ENCODE data around the gene PPFIBP2.

PPFIBP2 gene

GRCh38 chr11:7524462-7525235 lies 10.8 kb downstream of the PPFIBP2 start:
- in situ Hi-C loops (cut with MboI; ENCODE audit: low sequenced_read_pairs): no loop called here

- in situ Hi-C loops (cut with MboI; ENCODE audit: low sequenced_read_pairs): no loop called here
Measured at GRCh38 chr11:7525424-7525823, 11.6 kb downstream of the PPFIBP2 start.

DNA sequence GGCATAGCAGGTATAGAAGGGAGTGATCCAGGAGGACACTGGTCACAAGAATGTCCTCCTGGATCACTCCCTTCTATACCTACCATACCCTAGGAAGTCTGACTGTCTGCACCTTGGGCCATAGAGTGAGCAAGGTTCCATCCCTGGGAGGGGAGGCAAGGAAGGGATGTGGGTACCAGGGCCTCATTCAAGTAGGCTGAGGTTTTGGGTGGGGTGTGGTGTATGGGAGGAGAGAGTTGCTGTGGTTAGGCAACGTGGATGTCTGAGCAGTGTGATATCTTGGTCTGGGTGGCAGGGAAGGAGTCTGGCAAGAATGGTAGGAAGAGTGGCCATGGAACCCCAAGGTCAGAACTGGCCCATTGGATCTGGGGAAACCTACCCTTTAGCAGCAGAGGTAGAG lies 13.2 kb downstream of the PPFIBP2 start:
- in situ Hi-C loops (cut with MboI; ENCODE audit: low sequenced_read_pairs): no loop called here

GRCh38 chr11:7528514-7529049 lies 14.8 kb downstream of the PPFIBP2 start:
- in situ Hi-C loops (cut with MboI; ENCODE audit: low sequenced_read_pairs): no loop called here

DNA sequence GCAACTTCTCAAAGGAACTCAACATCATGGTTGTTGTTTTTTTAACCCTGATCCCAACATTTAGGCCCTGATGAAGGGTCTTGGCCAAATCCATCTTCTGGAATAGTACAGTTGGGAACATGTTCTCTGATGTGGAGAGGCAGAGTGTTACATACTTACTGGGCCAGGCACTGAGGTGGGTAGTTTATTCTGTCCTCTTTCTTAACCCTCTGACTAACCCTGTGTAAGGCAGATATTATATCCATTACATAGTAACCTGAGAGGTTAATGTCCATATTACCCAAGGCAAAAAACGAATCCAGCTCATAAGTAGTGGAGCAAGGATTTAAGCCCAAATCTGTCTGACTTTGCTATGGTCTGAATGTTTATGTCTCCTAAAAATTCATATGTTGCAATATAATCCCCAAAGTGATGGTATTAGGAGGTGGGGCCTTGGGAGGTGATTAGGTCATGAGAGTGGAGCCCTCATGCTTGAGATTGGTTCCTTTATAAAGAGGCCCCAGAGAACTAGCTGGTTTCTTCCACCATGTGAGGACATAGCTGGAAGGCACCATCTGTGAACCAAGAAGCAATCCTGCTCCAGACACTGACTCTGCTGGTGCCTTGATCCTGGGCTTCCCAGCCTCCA lies 16.3 kb downstream of the PPFIBP2 start:
- in situ Hi-C loops (cut with MboI; ENCODE audit: low sequenced_read_pairs): no loop called here

DNA sequence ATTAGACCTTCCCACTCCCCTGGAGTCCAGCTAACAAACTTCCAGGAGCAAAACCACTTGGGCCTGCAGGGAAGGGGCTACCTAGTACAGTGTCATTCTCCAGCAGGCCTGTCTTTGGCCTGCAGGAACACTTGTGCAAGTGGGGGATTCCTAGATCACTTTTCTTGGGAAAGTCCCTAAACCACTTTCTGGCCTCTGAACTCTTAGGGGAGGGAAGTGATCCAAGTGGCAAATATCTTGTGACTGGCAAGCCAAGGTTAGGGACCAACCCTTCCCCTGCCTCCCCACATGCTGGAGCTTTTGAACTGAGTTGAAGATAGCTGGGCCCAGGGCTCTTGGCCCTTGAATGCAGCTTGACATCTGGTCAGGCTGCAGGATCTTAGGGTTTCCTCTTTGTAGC lies 17.2 kb downstream of the PPFIBP2 start:
- in situ Hi-C loops (cut with MboI; ENCODE audit: low sequenced_read_pairs): no loop called here

DNA sequence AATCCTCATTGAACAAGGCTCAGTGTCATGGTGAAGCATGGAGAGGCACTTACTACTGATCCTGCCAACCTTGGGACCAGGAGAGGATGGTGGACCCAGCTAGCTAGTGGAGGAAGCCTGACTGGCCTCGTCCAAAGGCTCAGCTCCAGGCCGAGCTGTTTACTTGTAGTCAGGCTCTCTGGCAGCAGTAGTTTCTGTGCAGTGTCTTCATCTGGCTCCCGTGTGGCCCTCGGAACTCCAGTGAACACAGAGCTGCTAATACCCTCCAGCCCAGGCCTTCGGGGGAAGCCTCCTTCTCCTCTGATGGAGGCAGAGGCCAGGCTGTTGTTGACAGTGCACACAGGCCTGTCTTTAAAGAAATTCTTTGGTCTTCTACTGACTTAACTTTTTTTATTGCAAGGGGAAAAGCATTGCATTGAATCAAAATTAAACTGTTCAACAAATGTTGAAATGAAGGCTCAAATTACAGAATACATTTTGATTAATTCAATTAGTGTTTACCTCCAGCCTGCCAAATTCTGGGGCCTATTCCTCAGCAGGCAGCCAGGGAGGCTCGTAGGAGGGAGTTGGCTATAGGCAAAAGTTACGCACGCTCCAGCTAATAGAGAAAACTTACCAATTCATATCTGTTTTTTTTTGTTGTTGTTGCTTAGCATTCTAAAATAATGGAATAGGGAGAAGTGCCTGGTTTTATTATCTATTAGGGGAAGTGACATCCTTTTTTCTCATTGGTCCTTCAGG lies 18.8 kb downstream of the PPFIBP2 start:
- in situ Hi-C loops (cut with MboI; ENCODE audit: low sequenced_read_pairs): no loop called here

- in situ Hi-C loops (cut with MboI; ENCODE audit: low sequenced_read_pairs): no loop called here
Measured at GRCh38 chr11:7533199-7534041, 19.6 kb downstream of the PPFIBP2 start.

DNA sequence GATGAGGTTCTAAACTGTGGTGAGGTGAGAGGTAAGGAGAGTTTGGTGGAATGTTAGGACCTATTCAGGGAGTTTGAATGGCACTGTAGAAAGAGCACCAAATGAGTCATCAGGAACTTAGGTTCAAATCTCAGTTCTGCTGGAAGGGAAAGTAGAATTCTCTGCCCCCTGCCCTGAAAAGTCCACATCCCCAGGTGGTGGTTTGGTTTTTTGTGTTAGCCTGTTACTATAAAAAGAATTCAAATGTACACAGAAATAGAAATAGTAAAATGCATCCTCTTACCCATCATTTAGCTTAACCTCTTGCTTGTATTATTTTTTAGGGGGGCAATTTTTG lies 20.2 kb downstream of the PPFIBP2 start:
- in situ Hi-C loops (cut with MboI; ENCODE audit: low sequenced_read_pairs): no loop called here

- in situ Hi-C loops (cut with MboI; ENCODE audit: low sequenced_read_pairs): no loop called here
Measured at GRCh38 chr11:7536100-7536499, 22.3 kb downstream of the PPFIBP2 start.

DNA sequence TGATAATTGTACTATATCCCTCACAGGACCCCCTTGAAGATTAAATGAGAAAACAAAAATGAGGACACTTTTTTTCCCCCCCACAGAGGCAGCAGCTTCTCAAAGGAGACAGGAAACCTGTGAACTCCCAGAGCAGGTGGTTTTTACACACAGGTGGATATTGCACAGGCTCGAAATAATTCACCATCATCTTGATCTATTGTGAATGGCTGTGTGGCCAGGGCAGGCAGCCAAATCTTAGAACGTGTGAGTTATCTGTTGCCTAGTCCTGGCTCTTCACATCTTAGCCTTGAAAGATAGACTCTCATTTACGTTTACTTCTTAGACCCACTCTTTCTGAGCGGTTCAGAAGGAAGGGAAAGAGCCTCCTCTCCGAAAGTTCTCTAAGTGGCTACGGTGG lies 23.5 kb downstream of the PPFIBP2 start:
- in situ Hi-C loops (cut with MboI; ENCODE audit: low sequenced_read_pairs): no loop called here

DNA sequence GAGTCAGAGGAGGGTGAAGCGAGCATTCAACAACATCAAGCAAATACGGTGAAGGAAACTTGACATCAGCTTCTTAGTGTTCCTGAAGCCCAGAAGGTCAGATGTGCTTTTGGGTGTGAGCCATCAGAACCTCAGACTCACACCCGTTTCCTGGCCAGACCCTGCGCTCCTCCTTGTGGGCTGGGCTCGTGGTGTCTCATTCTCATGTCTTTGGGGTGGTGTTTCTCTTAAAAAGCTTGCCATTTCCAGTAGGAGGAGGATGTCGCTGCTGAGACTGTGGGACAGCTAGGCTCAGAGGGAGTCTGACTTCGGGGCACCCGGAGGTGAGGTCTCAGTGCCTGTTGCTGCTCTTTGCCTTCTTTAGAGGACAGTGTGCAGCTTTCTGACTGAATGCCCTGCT lies 24.2 kb downstream of the PPFIBP2 start:
- in situ Hi-C loops (cut with MboI; ENCODE audit: low sequenced_read_pairs): no loop called here

- in situ Hi-C loops (cut with MboI; ENCODE audit: low sequenced_read_pairs): no loop called here
Measured at GRCh38 chr11:7538466-7539454, 25.0 kb downstream of the PPFIBP2 start.

- in situ Hi-C loops (cut with MboI; ENCODE audit: low sequenced_read_pairs): no loop called here
Measured at GRCh38 chr11:7540830-7541555, 27.2 kb downstream of the PPFIBP2 start.

DNA sequence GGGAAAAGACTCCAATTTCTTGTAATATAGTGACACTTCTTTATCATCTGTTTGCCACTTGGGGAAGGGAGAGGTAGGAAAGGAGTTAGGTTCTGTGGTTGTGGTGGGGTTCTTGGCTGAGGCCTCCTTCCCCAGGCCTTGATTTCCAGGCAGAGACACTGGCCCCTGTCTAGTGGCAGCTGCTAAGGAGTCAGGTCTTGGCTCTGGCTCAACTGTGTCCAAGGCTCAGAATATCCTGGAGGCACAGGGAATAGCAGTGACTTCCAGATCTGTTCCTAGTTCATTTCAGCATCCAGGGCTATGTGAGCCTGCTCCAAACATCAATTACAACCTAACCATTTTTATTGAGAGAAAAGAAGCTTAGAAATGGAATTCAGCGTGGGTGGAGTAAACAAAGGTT lies 29.5 kb downstream of the PPFIBP2 start:
- in situ Hi-C loops (cut with MboI; ENCODE audit: low sequenced_read_pairs): no loop called here

GRCh38 chr11:7544021-7544420 lies 30.2 kb downstream of the PPFIBP2 start:
- in situ Hi-C loops (cut with MboI; ENCODE audit: low sequenced_read_pairs): no loop called here

DNA sequence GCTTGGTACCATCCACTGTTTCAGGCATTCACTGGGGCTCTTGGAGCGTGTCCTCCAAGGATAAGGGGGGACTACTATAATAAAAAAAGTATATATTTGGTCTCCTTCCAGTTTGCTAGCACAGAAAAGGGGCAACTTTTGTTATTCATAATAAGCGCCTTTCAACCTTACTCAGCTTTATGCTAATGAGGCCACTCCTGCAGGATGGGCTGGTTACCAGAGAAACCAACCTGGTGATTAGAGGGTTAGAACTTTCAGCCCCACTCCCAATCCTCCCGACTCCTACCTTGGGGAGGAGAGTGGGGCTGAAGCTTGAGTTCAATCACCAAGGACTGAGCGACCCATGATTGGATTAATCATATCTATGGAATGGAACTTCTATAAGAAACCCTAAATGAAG lies 31.8 kb downstream of the PPFIBP2 start:
- in situ Hi-C loops (cut with MboI; ENCODE audit: low sequenced_read_pairs): no loop called here

- in situ Hi-C loops (cut with MboI; ENCODE audit: low sequenced_read_pairs): no loop called here
Measured at GRCh38 chr11:7546324-7546791, 32.6 kb downstream of the PPFIBP2 start.

DNA sequence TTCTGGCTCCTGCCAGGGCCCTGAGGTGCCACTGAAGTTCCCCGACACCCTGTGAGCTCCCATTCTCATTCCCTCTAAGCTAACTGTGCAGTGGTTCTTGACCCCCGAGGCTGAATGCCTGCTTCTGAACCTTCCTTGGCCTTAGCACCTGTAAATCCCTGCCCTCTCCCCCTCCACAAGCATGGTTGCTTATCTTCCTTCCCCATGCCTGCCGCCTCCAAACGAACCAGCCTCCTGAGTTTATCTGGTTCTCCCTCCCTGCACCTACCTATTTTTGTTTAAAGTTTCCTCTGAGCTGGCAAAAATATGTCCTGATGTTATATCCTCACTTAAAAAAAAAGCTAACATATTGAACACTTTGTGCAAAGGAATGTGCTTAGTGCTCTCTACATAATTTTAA lies 33.9 kb downstream of the PPFIBP2 start:
- in situ Hi-C loops (cut with MboI; ENCODE audit: low sequenced_read_pairs): no loop called here
